Measurements from ENCODE around the gene ZNF516.

DNA sequence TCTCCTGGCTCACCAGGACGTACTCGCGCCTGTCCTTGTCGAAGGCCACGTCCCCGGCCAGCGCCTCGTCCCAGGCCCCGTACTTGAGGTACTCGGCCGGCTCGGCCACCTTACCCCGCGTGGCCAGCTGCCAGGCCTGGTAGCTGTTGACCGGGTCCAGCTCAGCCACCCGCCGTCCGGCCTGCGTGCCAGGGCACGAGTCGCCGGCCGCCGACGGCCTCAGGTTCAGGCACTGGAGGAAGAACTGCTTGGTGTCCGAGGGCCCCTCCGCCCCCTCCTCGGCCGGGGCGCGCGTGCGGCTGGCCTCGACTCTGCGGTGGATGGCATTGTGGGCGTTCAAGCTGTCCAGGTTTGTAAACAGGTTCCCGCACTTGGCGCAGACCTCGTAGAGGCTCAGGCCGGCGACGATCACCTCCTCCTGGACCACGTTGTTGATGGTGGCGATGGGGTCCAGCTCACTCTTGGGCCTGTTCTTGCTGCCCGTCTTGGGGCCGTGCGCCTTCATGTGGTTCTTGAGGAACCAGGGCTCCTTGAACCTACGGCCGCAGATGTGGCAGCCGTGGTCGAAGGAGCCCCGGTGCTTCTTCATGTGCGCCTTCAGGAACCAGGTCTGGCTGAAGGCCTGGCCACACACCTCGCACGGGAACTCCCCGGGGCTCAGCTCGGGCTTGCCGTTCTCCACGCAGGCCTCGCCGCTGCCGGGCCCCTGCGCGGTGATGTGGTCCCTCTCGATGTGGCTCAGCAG, 53.2 kb downstream of the ZNF516 start:
- TF ChIP-seq, protein P1, sequence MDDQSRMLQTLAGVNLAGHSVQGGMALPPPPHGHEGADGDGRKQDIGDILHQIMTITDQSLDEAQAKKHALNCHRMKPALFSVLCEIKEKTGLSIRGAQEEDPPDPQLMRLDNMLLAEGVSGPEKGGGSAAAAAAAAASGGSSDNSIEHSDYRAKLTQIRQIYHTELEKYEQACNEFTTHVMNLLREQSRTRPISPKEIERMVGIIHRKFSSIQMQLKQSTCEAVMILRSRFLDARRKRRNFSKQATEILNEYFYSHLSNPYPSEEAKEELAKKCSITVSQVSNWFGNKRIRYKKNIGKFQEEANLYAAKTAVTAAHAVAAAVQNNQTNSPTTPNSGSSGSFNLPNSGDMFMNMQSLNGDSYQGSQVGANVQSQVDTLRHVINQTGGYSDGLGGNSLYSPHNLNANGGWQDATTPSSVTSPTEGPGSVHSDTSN (IDR thresholded peaks at IDR 0.05; ENCODE audit: insufficient replicate concordance, low read depth, low read length) = no peak
- TF ChIP-seq FOS (IDR thresholded peaks at IDR 0.05; ENCODE audit: borderline replicate concordance, extremely low read depth, insufficient read length) (no peak), CREM (IDR thresholded peaks at IDR 0.05; ENCODE audit: low read depth) (no peak), ATF7 (IDR thresholded peaks at IDR 0.05; ENCODE audit: low read depth) (no peak)

All from GM12878 (cell line).